K562 (cell line): Measurements from ENCODE around the gene MAN1A1. TPM values are rescaled to one million over a fixed set of nuclear protein-coding genes. Genes with fewer than 3 reads are reported as not detected.

Experiments
- ADNP ChIP-seq: fragments of 200-800 bp; sonication (Bioruptor generic); IDR thresholded peaks from 2 replicates; pipeline ENCODE4 v1.6.1; 2016; ENCODE audit warnings: missing genetic modification characterization, missing compliant biosample characterization
- ETV5 ChIP-seq: sonication (generic); formaldehyde crosslinking; IDR thresholded peaks from 2 replicates; pipeline ENCODE4 v1.4.0; 2020; ENCODE audit warnings: low read depth, mild to moderate bottlenecking, missing genetic modification reagents
- HMGN3 ChIP-seq: IDR thresholded peaks from 2 replicates; pipeline ENCODE4 v1.6.1; 2011; ENCODE audit warnings: borderline replicate concordance, low read depth, mild to moderate bottlenecking, mixed read lengths, low read length; ENCODE audit not compliant: insufficient read length; ENCODE audit errors: extremely low read depth
- HNRNPLL ChIP-seq: fragments of 200-400 bp; formaldehyde crosslinking; IDR thresholded peaks from 2 replicates; pipeline ENCODE4 v1.6.1; 2017; ENCODE audit warnings: low read length, low read depth, mild to moderate bottlenecking; ENCODE audit not compliant: poor library complexity, severe bottlenecking
- SIN3A ChIP-seq, 2 experiments: fragments of 150-350 bp in 1 of 2; IDR thresholded peaks; 2 replicates each; pipeline ENCODE4 v1.6.1; 2011 to 2016; ENCODE audit warnings: borderline replicate concordance in 2 of 2, low read depth in 2 of 2, low read length in 2 of 2, mild to moderate bottlenecking in 2 of 2, moderate library complexity in 2 of 2; ENCODE audit not compliant: control insufficient read depth in 1 of 2
- ZBTB12 ChIP-seq: fragments of 250-450 bp; sonication (Bioruptor Pico); IDR thresholded peaks from 2 replicates; pipeline ENCODE4 v1.4.0; 2020
- ZC3H8 ChIP-seq: fragments of 450-650 bp; IDR thresholded peaks from 2 replicates; pipeline ENCODE4 v1.6.1; 2017
- ZKSCAN1 ChIP-seq: fragments of 150-350 bp; IDR thresholded peaks from 2 replicates; pipeline ENCODE4 v1.6.1; 2016; ENCODE audit warnings: low read depth, low read length
- ZNF232 ChIP-seq: sonication (generic); formaldehyde crosslinking; IDR thresholded peaks from 2 replicates; pipeline ENCODE4 v1.8.0; 2022; ENCODE audit warnings: mild to moderate bottlenecking, missing genetic modification reagents
- ZNF583 ChIP-seq: fragments of 250-450 bp; sonication (Bioruptor Pico); IDR thresholded peaks from 2 replicates; pipeline ENCODE4 v1.4.0; 2020
- ZNF79 ChIP-seq: fragments of 250-450 bp; sonication (Bioruptor Pico); IDR thresholded peaks from 2 replicates; pipeline ENCODE4 v1.4.0; 2020; ENCODE audit warnings: low read depth, mild to moderate bottlenecking, moderate library complexity
- ZSCAN32 ChIP-seq: fragments of 450-650 bp; formaldehyde crosslinking; IDR thresholded peaks from 2 replicates; pipeline ENCODE4 v1.4.0; 2020; ENCODE audit warnings: mild to moderate bottlenecking, moderate library complexity
- polyA plus RNA-seq, 8 experiments: library from polyadenylated mRNA; depleted of rRNA in 4 of 8; stranded (reverse) in 5 of 8; unstranded in 3 of 8; fragments of >200 nt; fragmentation: Nextera tagmentation in 2 of 8; fragmentation: Illumina TruSeq in 1 of 8; extraction: Ambion mirVana in 2 of 8; extraction: Trizol in 1 of 8; gene quantifications; 2 replicates each; pipeline versions ENCODE4 v1.2.1 to v1.2.3, GENCODE V29; 2011 to 2014; ENCODE audit warnings: inconsistent platforms in 1 of 8, missing spikeins in 1 of 8
- total RNA-seq, 7 experiments: library from RNA; depleted of rRNA in 6 of 7; stranded (reverse); fragments of >200 nt in 6 of 7; fragmentation: Illumina TruSeq in 2 of 7; extraction: Trizol in 2 of 7; gene quantifications; 2 replicates each; pipeline versions ENCODE4 v1.2.1 to v1.2.3, GENCODE V29; 2011 to 2021; ENCODE audit warnings: low replicate concordance in 1 of 7
- TF ChIP-seq, protein P1 (sequence below): sonication (generic); formaldehyde crosslinking; IDR thresholded peaks from 2 replicates; pipeline ENCODE4 v1.8.1; 2023; ENCODE audit warnings: mild to moderate bottlenecking, missing genetic modification reagents
- TF ChIP-seq, protein P2 (sequence below), 2 experiments: fragments of 450-650 bp in 1 of 2; sonication (generic) in 1 of 2; formaldehyde crosslinking; conservative IDR thresholded peaks; 2 replicates each; pipeline versions ENCODE4 v1.4.0 to v1.8.1; 2020 to 2022; ENCODE audit warnings: mild to moderate bottlenecking in 1 of 2, missing genetic modification reagents in 1 of 2
- TF ChIP-seq, protein P3 (sequence below), 3 experiments: IDR thresholded peaks in 2 of 3; conservative IDR thresholded peaks in 1 of 3; 2 replicates each; pipeline ENCODE4 v1.5.1; 2011 to 2012; ENCODE audit warnings: low read length in 3 of 3, mild to moderate bottlenecking in 3 of 3, control low read depth in 2 of 3, improper control_type of control experiment in 1 of 3, inconsistent platforms in 1 of 3, low read depth in 1 of 3, mixed read lengths in 1 of 3, moderate library complexity in 1 of 3; ENCODE audit not compliant: insufficient read depth in 2 of 3
- TF ChIP-seq, protein P4 (sequence below): fragments of 450-650 bp; IDR thresholded peaks from 2 replicates; pipeline ENCODE4 v1.6.1; 2016; ENCODE audit warnings: mild to moderate bottlenecking

Gene MAN1A1
- total and polyA plus RNA-seq, 9 of the 15 experiments (the other 6 are each of a cell fraction or from before 2014, with no cell fraction given) = 24.5 to 78.4 (median 59.7) TPM

GRCh38 chr6:119147101-119148053 lies 202.2 kb downstream of the MAN1A1 start (continued):
- TF ChIP-seq, protein P1, sequence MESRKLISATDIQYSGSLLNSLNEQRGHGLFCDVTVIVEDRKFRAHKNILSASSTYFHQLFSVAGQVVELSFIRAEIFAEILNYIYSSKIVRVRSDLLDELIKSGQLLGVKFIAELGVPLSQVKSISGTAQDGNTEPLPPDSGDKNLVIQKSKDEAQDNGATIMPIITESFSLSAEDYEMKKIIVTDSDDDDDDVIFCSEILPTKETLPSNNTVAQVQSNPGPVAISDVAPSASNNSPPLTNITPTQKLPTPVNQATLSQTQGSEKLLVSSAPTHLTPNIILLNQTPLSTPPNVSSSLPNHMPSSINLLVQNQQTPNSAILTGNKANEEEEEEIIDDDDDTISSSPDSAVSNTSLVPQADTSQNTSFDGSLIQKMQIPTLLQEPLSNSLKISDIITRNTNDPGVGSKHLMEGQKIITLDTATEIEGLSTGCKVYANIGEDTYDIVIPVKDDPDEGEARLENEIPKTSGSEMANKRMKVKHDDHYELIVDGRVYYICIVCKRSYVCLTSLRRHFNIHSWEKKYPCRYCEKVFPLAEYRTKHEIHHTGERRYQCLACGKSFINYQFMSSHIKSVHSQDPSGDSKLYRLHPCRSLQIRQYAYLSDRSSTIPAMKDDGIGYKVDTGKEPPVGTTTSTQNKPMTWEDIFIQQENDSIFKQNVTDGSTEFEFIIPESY = no peak
- no peak for TF ChIP-seq HNRNPLL
- no peak for TF ChIP-seq ZKSCAN1
- TF ChIP-seq, protein P2, sequence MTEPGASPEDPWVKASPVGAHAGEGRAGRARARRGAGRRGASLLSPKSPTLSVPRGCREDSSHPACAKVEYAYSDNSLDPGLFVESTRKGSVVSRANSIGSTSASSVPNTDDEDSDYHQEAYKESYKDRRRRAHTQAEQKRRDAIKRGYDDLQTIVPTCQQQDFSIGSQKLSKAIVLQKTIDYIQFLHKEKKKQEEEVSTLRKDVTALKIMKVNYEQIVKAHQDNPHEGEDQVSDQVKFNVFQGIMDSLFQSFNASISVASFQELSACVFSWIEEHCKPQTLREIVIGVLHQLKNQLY (CRISPR knock-in tag; conservative IDR thresholded peaks at IDR 0.05) = no peak
- TF ChIP-seq, protein P3, sequence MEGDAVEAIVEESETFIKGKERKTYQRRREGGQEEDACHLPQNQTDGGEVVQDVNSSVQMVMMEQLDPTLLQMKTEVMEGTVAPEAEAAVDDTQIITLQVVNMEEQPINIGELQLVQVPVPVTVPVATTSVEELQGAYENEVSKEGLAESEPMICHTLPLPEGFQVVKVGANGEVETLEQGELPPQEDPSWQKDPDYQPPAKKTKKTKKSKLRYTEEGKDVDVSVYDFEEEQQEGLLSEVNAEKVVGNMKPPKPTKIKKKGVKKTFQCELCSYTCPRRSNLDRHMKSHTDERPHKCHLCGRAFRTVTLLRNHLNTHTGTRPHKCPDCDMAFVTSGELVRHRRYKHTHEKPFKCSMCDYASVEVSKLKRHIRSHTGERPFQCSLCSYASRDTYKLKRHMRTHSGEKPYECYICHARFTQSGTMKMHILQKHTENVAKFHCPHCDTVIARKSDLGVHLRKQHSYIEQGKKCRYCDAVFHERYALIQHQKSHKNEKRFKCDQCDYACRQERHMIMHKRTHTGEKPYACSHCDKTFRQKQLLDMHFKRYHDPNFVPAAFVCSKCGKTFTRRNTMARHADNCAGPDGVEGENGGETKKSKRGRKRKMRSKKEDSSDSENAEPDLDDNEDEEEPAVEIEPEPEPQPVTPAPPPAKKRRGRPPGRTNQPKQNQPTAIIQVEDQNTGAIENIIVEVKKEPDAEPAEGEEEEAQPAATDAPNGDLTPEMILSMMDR (IDR thresholded peaks at IDR 0.05 in 2 of 3, conservative IDR thresholded peaks at IDR 0.05 in 1 of 3; ENCODE audit: insufficient read depth in 2 of 3, low read depth in 1 of 3, low read length in 3 of 3) = no peak
- no peak for TF ChIP-seq SIN3A (IDR thresholded peaks at IDR 0.05; ENCODE audit: borderline replicate concordance in 2 of 2, control insufficient read depth in 1 of 2, low read depth in 2 of 2, low read length in 2 of 2)
- TF ChIP-seq ZNF583 (CRISPR knock-in tag) = no peak
- TF ChIP-seq ADNP (tag) = no peak
- no peak for TF ChIP-seq ZBTB12 (CRISPR knock-in tag)
- no peak for TF ChIP-seq ZNF232 (CRISPR knock-in tag)
- TF ChIP-seq ZSCAN32 (CRISPR knock-in tag) = no peak
- no peak for TF ChIP-seq ZNF79
- peak; percentile 33; the same call in 1 of the 2 replicates for TF ChIP-seq ETV5 (CRISPR knock-in tag)
- TF ChIP-seq HMGN3 = no peak
- TF ChIP-seq ZC3H8 = no peak
- TF ChIP-seq, protein P4, sequence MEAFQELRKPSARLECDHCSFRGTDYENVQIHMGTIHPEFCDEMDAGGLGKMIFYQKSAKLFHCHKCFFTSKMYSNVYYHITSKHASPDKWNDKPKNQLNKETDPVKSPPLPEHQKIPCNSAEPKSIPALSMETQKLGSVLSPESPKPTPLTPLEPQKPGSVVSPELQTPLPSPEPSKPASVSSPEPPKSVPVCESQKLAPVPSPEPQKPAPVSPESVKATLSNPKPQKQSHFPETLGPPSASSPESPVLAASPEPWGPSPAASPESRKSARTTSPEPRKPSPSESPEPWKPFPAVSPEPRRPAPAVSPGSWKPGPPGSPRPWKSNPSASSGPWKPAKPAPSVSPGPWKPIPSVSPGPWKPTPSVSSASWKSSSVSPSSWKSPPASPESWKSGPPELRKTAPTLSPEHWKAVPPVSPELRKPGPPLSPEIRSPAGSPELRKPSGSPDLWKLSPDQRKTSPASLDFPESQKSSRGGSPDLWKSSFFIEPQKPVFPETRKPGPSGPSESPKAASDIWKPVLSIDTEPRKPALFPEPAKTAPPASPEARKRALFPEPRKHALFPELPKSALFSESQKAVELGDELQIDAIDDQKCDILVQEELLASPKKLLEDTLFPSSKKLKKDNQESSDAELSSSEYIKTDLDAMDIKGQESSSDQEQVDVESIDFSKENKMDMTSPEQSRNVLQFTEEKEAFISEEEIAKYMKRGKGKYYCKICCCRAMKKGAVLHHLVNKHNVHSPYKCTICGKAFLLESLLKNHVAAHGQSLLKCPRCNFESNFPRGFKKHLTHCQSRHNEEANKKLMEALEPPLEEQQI = peak; percentile 80; the same call in 1 of the 2 replicates
